ENCODE data around the gene EMP3.
"Not testable (repeated sequence)": the region's sequence is repeated elsewhere in the genome, so short reads cannot be mapped to it uniquely, and the experiment has no call there.

The EMP3 gene

GRCh38 chr19:48348045-48348444 lies 22.7 kb downstream of the EMP3 start:
- DNase-seq, result no peak

GRCh38 chr19:48348737-48349136 lies 23.4 kb downstream of the EMP3 start:
- DNase-seq, result no peak

- no peak for DNase-seq
Observed at GRCh38 chr19:48350856-48351255, 25.5 kb downstream of the EMP3 start.

- DNase-seq, result peak; percentile 73 to 84 (median 80)
Observed at GRCh38 chr19:48351341-48351752, 26.0 kb downstream of the EMP3 start.

DNA sequence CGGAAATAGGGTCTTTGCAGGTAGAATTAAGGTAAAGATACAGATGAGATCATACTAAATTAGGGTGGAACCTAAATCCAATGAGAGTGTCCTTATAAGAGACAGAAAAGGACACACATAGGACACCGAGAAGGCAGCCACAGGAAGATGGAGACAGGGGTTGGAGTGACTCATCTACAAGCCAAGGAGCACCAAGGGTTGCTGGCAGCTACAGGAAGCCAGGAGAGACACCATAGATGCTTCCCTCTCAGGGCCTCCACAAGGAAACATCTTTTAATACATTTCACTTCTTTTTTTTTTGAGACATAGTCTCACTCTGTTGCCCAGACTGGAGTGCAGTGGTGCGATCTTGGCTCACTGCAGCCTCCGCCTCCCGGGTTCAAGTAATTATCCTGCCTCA lies 28.3 kb downstream of the EMP3 start:
- DNase-seq, result no peak

DNA sequence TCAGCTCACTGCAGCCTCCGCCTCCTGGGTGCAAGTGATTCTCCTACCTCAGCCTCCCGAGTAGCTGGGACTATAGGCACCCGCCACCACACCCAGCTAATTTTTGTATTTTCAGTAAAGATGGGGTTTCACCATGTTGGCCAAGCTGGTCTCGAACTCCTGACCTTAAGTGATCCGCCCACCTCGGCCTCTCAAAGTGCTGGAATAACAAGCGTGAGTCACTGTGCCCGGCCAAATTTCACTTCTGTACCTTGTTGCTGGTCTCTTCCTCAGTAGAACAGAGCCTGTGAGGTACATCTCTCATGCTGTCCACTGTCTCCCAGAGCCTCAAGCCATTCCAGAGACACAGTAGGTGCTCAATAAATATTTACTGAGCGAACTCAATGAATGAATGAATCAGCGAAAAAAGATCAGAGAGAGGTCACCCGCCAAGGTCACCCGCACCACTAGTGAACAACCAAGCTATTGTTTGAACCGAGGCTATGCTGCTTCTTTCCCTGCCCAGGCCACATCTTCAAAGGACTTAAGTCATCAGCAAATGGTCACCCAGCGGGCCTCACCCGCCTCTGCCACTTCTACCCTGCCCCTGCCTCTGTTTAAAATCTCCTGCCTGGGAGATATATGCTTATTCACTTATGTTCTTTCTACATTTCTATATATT lies 29.1 kb downstream of the EMP3 start:
- no peak for DNase-seq

- DNase-seq, result no peak
Observed at GRCh38 chr19:48355365-48355954, 30.1 kb downstream of the EMP3 start.

- DNase-seq, result no peak
Observed at GRCh38 chr19:48359123-48359522, 33.8 kb downstream of the EMP3 start.

DNA sequence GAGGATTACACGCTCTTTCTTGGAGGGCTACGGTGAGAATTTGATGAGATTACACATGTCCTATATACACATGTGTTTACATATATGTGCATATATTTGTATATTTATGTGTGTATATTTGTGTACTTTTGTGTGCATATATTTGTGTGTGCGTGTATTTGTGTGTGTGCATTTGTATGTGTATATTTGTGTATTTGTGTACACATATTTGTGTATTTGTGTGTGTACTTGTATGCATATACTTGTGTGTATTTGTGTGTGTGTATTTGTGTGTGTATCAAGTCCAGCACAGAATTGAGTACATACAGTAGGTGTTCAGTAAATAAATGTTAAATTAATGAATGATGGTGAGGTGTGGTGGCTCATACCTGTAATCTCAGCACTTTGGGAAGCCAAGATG lies 36.6 kb downstream of the EMP3 start:
- DNase-seq, result no peak

GRCh38 chr19:48362716-48363499 lies 37.6 kb downstream of the EMP3 start:
- peak; percentile 93 to 95 (median 94) for DNase-seq

GRCh38 chr19:48363500-48363809 lies 38.1 kb downstream of the EMP3 start:
- DNase-seq, result no peak

- peak; percentile 100 for DNase-seq
Observed at GRCh38 chr19:48363810-48364597, 38.7 kb downstream of the EMP3 start, which contains the start of the genes SYNGR4 and TMEM143. Gene SYNGR4, plus strand, starts transcription at chr19:48364367. Its CDS starts 1,476 bp downstream, at chr19:48365843. Gene TMEM143, minus strand, starts transcription at chr19:48363940. Its CDS starts 20 bp downstream, at chr19:48363920.

DNA sequence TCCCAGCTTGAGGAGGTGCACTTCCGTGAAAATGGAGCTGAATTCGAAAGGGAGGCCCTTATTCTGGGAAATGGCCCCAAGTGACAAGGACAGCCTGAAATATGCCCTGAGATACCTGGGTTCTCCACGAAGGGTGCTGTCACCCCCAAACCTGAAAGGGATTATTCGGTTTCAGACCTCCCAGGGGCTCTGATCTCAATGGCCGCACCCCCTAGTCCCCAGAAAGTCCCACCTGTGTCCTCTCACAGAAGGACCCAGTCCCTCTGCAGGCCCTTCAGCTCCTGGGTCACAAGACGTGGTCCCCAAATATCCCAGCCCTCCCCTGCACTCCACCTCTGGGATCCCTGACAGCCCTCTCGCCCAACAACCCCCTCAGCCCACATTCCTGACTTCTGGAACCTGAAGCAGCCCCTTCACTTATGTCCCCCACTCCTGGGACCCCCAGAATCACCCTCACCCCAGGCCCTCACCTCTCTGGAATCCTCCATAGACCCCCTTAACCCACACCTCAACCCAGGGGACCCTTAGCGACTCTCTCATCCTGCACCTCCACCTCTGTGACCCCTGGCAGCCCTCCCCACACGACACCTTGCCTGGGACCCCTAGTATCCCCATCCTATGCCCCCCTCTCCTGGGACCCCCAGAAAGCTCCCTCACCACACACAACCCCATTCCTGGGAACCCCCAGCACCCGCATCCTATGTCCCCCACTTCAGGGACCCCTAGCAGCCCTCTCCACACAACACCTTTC lies 39.4 kb downstream of the EMP3 start:
- no peak for DNase-seq

DNA sequence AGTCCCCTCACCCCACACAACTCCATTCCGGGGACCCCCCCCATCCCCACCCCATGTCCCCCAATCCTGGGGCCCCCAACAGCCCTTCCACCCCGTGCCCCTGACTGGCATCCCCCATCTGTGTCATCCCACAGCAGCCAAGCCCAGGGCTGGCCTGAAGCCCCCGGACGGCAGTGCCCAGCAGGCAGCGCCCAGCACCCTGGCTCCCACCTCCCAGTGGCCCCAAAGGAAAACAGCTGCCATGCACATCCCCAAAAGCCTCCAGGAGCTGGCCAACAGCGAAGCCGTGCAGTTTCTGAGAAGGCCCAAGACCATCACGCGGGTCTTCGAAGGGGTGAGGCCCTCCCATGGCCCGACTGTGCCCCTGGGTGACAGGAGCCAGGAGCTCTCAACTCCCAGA lies 40.2 kb downstream of the EMP3 start:
- DNase-seq, result no peak

DNA sequence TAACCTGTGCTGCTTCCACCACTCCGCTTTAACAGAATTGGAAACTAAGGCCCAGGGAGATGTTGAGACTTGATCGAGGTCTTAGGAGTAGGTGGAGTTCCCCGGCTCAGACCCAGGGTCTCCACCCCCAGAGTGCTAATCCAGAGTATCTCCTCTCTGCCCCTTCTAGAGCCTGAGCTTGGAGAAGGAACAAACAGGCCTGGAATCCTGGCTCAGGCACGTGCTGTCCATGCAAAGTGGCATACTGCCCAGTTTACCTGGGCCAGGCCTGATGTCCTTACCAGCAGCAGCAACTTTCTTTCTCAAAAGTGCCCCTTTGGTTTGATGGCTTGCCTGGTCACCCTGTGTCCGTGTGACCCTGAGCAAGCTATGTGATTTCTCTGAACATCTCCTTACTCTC lies 42.5 kb downstream of the EMP3 start:
- no peak for DNase-seq

GRCh38 chr19:48368936-48369335 lies 43.6 kb downstream of the EMP3 start:
- no peak for DNase-seq

DNA sequence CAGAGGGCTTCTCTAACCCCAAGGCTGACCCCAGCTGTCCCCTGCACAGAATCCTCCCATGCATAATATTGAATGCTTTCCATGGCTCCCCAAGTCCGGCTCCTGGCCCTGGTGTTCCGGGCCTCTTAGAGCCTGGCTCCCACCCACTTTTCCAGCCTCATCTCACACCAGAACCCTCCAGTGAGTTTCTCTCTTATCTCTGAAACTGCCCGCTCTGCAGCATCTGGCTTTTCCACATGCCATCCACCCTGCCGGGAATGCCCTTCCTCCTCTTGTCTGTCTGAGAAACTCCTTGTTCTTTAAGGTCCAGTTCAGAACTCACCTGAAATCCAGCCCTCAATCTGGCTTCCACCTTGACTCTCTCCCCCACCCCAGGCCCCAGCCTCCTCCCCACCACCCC lies 45.6 kb downstream of the EMP3 start:
- no peak for DNase-seq

GRCh38 chr19:48371367-48371766 lies 46.0 kb downstream of the EMP3 start:
- DNase-seq, result no peak

DNA sequence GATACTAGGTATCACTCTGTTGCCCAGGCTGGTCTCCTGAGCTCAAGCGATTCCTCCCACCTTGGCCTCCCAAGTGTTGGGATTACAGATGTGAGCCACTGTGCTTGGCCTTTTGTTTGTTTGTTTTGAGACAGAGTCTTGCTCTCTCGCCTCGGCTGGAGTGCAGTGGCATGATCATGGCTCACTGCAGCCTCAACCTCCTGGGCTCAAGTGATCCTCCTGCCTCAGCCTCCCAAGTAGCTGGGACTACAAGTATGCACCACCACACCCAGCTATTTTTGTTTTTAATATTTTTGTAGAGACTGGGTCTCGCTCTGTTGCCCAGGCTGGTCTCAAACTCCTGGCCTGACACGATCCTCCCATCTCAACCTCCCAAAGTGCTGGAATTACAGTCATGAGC lies 46.4 kb downstream of the EMP3 start:
- DNase-seq, result not testable (repeated sequence)

DNA sequence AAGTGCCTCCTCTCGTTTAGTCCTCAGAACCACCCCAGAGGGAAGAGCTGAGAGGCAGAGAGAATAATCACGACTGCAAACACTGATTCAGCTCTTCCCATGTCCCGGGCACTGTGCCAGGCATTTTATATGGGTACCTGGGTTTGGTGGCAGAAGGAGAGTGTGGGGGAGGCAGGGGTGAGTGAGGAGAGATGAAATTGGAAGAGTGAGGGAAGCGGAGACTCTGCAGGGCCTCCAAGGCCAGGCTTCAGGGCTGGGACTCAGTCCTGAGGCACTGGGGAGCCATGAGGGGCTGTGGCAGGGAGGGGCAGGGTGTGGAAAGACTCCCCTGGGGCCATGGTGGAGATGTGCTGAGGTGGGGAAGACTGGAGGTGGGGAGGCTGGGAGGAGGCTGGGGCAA lies 47.6 kb downstream of the EMP3 start:
- DNase-seq, result no peak

DNA sequence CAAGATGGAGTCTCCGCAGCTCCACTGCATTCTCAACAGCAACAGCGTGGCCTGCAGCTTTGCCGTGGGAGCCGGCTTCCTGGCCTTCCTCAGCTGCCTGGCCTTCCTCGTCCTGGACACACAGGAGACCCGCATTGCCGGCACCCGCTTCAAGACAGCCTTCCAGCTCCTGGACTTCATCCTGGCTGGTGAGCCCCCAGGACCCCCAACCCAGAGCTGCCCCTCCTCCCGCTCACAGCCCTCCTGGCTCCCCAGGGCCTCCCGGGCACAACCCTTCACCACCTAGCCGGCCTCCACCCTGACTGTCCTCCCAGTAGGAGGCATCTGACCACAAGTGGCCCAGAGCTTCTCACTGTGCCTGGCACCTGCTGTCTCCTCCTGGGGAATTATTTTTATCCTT lies 48.2 kb downstream of the EMP3 start:
- DNase-seq, result no peak

- no peak for DNase-seq
Observed at GRCh38 chr19:48378194-48378570, 52.8 kb downstream of the EMP3 start.

DNA sequence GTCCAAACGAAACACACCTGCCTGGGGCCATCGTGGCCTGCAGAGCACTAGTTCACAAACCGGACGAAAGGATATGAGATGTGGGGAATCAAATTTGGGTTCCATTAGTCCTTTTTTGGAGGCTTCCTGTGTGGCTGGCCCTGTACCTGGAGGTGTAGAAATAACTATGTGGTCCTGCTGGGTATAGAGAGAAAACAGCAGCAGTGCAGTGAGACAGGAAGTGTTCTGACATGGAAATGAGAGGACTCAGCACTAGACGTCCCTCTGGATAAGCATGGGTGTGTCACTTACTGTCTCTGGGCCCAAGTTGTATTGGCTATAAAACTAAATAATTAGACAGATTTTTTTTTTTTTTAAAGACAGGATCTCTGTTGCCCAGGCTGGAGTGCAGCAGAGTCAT lies 53.7 kb downstream of the EMP3 start:
- DNase-seq, result no peak

Data from suppressor macrophage treated with lipopolysaccharide for 1 hour (primary cell).